ENCODE measurements around the gene DPH2.

The DPH2 gene, protein sequence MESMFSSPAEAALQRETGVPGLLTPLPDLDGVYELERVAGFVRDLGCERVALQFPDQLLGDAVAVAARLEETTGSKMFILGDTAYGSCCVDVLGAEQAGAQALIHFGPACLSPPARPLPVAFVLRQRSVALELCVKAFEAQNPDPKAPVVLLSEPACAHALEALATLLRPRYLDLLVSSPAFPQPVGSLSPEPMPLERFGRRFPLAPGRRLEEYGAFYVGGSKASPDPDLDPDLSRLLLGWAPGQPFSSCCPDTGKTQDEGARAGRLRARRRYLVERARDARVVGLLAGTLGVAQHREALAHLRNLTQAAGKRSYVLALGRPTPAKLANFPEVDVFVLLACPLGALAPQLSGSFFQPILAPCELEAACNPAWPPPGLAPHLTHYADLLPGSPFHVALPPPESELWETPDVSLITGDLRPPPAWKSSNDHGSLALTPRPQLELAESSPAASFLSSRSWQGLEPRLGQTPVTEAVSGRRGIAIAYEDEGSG

DNA sequence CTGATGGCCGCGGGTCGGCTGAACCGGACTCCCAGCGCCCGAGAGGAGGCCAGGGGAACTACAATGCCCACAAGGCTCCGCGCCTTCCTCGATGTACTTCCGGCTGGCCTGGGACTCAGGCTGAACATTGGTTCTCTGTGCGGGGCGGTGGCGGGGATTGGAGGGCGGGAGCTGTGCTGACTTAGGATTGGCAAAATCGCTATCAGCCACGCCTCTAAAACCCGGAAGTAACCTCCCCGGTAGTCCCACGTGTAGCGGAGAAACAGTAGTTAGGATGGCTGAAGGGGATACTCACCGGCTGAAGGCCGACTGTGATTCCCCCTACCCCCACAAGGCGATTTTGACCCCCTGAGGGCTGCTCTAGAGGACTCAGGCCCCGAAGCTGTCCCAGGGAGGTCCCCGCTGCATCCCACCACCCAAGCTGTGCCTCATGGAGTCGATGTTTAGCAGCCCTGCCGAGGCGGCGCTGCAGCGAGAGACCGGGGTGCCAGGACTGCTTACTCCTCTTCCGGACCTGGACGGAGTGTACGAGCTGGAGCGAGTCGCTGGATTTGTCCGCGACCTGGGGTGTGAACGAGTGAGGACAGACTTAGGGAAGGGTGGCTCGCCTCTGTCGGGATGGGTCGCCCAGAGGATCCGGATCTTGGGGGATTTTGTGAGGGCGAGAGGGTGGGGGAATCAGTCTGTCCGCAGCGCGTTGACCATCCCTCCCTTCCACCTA is at the start of gene DPH2:
TSS of gene DPH2 (plus strand) at position 265 of the 721 bp plus-strand sequence. CDS start at position 431, 166 bp downstream.
- DNase-seq: peak; percentile 91 to 92

DNA sequence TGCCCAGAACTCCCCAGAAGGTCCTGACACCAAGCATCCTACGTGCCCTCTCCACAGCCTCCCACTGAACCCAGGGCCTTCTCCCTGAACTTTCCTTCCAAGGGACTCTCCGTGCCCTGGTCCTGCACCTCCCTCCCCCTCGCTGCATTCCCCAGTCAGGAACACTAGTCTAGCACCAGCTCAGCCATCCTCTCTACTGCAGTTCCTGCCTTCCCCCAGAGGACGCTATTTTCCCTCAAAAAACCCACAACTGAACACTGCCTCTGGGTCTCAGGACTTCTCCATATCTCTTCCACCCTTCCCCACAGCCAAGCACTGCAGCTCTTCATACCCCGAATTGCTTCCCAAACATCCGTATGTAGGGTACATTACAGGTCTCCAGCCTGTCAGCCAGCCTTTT is 48.8 kb upstream of the DPH2 start:
- no peak for DNase-seq

DNA sequence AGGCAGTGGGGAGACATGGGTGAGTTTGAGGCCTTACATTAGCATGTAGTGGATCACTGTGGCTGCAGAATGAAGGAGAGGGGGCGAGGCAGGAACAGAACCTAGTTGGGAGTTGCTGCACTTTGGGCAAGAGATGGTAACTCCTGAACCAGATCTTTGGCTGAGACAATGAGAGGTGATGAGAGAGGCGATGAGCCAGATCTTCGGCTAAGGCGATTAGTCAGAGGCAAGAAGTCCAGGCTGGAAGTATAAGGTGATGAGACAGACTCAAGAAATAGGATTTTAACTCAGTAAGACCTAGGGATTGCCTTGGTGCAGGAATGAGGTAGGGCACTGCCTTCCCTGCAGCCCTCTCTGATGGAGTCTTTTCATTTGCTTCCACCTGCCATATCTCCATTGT is 45.3 kb upstream of the DPH2 start:
- DNase-seq: no peak

DNA sequence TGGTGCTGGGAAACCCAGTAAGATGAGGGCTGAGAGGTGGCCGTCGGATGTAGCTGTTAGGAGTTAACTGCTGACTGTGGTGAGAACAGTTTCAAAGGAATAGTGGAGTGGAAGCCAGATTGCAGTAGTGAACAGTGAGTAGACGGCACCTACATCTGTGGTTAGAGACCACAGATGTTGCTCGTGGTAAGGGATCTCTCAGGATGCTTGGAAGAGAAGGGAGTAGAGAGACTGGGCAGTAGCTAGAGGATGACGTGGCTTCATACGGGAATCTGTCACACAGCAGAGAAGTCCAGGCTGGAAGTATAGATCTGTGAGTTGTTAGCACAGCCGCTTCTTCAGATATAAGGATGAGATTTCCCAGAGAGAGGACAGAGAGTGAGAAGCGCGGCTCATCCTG is 44.0 kb upstream of the DPH2 start:
- DNase-seq: no peak

DNA sequence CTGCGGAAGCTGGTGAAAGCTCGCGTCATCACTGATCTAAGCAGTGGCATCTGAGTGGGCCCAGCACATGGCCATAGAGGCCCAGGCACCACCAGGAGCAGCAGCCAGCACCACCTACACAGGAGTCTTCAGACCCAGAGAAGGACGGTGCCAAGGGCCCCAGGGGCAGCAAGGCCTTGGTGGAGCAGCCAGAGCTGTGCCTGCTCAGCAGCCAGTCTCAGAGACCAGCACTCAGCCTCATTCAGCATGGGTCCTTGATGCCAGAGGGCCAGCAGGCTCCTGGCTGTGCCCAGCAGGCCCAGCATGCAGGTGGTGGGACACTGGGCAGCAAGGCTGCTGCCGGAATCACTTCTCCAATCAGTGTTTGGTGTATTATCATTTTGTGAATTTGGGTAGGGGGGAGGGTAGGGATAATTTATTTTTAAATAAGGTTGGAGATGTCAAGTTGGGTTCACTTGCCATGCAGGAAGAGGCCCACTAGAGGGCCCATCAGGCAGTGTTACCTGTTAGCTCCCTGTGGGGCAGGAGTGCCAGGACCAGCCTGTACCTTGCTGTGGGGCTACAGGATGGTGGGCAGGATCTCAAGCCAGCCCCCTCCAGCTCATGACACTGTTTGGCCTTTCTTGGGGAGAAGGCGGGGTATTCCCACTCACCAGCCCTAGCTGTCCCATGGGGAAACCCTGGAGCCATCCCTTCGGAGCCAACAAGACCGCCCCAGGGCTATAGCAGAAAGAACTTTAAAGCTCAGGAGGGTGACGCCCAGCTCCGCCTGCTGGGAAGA is 39.5 kb upstream of the DPH2 start:
- no peak for DNase-seq

DNA sequence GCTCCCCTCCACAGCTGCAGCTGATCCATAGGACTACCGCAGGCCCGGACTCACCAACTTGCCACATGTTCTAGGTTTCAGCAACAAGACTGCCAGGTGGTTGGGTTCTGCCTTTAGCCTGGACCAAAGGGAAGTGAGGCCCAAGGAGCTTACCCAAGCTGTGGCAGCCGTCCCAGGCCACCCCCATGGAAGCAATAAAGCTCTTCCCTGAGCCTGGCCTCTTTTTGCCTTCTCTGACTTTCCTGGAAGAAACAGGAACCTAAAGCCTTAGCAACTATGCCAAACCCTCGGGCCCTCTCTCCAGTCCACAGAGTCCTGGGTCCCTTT is 38.9 kb upstream of the DPH2 start:
- no peak for DNase-seq

DNA sequence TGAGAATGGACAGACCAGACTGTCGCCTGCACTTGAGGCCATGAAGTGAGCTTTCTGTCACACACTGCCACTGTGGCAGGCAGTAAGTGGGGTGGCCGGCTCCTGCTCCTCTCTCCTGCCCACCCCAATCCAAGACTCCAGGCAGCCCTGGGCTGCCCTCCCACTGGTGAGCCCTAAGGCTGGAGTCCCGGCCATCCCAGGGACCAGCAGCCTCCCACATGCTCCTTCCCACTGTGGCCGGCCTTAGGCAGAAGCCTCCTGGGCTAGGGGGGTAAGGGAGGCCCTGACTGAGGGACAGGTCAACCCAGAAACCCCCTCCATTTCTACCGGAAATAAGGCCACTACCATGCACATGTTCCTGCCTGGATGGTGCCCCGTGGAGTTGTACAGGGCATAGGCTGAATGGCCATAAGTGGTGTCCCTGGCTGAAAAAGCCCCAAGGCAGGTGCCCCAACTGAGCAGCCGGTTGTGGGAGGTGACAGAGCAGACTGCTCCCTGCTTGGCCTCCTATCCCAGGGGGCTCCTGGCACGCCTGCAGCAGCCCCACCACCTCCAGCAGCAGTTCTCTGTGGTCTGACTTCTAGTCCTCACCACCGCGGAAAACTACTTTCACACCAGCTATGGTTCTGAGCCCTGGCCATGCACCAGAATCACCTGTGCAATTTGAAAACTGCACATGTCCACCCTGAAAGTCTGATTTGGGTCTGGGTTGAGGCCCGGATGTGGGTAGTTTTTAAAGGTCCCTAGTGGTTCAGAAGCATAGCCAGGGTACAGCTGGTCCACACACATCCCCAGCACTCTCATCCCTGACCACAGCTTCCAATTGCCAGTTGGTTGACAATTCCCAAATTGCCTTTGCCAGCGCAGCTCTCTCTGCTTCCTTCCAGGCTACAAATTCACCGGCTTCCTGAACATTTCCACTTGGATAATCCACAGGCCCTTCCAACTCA is 37.8 kb upstream of the DPH2 start:
- no peak for DNase-seq

DNA sequence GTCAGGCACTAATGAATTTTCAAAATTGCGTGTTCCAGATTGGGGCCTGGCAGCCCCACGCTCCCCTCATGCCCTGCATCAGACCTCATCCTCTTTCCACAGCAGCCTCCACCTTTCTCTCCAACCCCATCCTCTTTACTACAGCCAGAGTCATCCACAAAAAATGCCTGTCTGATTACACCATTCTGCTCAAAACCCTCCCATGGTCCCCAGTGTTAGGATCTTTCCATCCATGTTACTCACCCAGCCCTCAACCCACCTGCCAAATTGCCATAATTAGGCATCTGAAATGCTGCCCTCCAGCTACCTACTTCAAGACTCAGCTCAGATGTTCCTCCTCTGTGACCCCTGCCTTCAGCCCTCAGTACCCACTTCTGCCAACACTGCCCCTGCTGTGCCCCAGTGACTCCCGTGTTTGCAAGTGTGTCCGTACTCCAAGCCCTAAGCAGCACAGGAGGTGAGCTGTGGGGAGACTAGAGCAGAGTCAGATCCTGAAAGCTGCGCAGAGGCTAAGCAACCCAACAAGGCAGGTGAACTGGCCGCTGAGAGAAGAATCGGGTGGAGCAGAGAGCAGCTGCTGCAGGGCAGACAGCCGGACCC is 36.9 kb upstream of the DPH2 start:
- DNase-seq: no peak

DNA sequence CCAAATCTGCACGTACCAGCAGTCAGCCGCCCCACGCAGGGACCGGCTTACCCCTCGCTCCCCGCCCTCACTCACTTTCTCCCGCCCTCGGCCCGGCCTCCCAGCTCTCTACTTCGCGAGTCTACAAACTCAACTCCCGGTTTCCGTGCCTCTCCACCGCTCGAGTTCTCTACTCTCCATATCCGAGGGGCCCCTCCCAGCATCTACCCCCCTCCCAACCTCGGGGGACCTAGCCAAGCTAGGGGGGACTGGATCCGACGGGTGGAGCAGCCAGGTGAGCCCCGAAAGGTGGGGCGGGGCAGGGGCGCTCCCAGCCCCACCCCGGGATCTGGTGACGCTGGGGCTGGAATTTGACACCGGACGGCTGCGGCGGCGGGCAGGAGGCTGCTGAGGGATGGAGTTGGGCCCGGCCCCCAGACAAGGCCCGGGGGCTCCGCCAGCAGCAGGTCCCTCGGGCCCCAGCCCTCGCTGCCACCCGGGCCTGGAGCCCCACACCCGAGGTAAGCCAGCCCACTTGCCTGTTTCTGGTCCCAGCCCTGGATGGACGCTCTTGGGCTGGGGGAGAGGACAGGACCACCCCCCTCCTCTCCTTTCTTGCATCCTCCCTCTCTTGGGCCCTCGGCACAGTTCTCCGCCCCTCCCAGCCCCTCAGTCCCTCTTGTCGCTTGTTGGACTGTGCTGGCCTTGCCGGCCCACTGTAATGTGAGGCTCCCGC is 36.3 kb upstream of the DPH2 start, which contains the start of gene ARTN:
TSS of gene ARTN (plus strand) at position 416 of the 715 bp plus-strand sequence. CDS start 1,856 bp downstream, outside the sequence.
- no peak for DNase-seq

DNA sequence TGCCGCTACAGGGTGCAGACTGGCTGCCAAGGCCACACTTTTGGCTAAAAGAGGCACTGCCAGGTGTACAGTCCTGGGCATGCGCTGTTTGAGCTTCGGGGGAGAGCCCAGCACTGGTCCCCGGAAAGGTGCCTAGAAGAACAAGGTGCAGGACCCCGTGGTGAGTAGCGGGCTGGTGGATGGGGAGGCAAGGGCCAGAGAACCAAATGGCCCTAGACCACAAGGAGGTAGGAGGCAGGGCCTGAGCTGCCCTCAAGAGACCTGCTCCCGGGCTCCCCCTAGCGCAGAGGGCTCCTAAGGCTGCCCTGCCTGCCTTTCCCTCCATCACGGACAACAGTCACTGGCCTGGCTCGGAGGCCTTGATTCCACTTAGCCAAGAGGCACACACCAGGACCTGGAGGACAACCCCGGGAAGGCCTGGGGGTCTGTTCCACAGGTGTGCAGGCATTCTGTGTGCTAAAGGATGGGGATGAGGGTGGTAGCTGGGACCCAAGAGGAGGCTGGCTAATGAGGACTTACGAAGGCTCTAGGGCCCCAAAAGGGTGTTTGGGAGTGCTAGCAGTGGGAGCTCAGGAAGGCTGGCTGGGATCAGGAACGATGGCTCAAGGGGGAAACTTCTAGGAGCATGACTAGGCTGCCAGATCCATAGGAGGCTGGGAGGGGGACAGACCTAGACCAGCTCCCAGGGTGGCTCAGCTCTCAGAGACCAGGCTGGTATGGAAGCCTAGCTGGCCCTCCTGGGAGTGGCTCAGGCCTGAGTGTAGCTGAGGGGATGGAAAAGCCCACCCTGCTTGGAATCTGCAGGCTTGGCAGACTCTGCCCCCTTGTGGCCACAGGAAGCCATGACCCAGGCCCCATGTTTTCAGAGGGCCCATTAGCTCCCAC is 35.5 kb upstream of the DPH2 start:
- peak; percentile 63 to 65 for DNase-seq

DNA sequence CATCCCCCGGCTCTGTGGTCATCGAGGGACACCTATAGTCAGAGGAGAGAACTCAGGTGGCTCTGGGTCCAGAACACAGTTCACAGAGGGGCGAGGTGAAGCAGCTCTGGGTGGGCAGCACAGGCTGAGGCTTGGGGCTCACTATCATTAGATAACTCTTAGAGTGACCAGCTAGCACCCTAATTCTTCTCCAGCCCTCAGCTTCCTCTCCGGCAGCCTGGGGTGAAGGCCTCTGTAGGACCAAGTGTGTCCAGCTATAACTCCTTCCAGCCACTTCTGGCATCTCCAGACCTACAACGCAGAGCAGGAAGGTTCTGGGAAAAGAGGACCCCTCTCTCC is 34.9 kb upstream of the DPH2 start:
- DNase-seq: no peak

DNA sequence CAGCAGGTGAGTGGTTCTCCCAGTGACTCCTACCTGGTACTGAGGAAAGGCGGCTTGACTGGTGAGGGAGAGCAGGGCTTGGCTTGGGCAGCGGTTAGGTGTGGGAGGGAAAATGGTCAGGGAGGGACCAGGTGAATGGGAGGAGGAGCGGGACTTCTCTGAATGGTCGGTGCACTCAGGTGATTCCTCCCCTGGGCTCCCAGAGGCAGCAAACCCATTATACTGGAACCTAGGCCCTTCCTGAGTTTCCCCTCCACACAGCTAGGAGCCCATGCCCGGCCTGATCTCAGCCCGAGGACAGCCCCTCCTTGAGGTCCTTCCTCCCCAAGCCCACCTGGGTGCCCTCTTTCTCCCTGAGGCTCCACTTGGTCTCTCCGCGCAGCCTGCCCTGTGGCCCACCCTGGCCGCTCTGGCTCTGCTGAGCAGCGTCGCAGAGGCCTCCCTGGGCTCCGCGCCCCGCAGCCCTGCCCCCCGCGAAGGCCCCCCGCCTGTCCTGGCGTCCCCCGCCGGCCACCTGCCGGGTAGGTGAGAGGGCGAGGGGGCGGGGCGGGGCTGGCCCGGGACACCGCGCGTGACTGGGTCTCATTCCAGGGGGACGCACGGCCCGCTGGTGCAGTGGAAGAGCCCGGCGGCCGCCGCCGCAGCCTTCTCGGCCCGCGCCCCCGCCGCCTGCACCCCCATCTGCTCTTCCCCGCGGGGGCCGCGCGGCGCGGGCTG is 33.9 kb upstream of the DPH2 start:
- DNase-seq: no peak

DNA sequence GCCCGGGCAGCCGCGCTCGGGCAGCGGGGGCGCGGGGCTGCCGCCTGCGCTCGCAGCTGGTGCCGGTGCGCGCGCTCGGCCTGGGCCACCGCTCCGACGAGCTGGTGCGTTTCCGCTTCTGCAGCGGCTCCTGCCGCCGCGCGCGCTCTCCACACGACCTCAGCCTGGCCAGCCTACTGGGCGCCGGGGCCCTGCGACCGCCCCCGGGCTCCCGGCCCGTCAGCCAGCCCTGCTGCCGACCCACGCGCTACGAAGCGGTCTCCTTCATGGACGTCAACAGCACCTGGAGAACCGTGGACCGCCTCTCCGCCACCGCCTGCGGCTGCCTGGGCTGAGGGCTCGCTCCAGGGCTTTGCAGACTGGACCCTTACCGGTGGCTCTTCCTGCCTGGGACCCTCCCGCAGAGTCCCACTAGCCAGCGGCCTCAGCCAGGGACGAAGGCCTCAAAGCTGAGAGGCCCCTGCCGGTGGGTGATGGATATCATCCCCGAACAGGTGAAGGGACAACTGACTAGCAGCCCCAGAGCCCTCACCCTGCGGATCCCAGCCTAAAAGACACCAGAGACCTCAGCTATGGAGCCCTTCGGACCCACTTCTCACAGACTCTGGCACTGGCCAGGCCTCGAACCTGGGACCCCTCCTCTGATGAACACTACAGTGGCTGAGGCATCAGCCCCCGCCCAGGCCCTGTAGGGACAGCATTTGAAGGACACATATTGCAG is 33.2 kb upstream of the DPH2 start:
- DNase-seq: no peak

DNA sequence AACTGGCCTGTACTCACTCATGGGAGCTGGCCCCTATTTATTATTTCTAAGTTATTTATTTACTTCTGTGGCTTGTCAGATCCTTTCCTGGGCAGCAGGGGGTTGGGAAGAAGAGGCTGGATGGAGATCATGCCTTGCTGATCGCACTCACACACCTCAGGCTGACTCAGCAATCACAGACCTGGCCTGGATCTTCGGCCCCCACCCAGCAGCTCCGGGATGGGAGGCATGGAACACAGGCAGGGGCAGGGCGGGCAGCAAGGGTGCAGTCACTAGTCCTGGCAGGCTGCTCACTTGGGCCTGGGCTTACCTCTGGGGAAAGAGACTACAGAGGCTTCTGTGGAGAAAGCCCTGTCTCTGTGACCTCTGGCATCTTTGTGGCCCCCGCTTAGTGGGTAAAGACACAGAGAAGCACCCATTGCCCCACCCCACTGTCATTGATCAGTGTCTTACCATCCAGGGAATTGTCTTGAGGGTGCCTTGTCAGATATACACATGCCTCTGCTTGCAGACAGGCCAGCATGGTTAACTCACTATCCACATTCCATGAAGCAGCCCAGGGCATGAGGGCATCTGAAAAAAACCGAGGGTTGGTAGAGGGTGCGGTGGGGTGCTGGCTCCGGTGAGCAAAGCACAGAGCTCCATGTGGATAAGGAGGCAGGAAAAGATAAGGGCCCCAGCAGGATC is 32.5 kb upstream of the DPH2 start:
- no peak for DNase-seq

DNA sequence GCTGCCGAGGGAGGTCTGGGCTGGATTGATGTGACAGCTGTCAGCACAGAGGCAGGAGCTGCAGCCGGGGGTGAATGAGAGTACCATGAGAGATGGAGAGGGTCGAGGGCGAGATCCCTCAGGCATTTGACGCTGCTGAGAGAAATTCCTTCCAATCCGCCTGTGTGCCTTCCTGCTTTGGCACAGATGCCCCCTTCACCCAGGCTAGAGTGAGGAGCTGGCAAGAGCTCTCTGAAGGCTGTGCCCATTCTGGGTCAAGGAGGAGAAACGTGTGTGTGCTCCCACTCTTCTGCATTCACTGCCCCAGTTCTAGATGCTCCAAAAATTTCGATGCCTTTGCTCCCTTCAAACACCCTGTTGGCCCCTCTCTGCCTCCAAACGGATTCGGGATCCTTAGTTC is 31.4 kb upstream of the DPH2 start:
- no peak for DNase-seq

DNA sequence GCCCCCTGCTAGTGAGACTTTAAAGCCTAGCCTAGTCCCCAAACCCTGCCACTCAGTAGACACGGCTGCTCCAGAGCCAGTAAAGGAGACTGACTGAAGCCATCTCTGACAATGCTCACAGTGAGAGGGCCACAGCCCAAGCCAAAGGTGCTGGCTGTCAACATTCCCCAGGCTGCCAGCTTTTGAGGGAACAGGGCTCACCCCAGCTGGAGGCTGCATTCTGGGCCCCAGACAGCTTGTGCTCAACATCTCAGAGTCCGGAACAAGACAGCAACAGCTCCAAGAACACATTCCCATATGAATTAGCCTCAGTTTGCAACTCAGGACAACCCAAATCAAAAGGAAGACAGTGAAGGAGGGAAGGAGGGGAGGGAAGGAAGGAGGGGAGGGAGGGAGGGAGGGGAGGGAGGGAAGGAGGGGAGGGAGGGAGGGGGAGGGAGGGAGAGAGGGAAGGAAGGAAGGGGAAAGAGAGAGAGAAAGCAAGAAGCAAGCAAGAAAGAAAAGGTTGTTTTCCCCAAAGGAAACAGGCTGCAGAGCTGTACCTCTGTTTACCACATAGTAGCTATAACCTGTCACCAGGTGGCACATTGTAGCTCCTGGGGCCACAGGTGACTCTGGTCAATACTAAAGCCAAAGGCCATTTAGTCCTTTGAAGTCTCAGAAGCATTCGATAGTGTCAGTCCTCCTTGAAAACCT is 30.8 kb upstream of the DPH2 start:
- DNase-seq: no peak

DNA sequence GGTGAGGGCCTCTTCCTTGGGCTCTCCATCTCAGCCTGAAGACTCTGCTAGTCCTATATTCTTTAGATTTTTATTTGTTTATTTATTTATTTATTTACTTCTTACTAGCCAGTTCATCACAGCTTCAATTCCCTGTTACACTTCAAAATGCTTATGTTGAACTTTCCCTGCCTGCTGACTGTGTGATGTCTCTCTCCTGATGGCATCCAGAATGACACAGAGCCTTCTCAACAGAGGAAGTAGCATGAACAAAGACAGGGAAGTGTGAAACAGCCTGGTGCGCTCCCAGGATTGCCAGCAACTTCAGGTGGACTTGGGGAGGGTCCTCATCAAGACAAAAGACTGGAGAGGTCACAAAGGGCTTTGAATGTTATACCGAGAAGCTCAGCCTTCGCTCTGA is 27.4 kb upstream of the DPH2 start:
- no peak for DNase-seq

DNA sequence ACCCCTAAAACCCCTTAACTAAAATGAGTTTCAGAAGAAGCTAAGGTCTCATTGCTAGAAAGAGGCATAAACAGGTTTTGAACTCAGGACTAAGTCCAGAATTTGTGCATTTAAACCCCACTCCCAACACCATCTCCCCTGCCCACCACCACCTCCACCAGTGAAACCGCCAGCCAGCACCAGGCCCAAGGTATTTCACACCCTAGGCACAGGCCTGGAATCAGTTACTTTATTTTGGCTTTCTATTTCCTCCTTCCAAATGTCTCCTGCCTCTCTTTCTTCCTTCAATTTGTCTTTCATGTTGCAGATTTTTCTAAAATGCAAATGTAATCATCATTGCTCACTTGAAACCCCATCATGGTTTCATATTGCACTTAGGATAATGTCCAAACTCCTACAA is 24.9 kb upstream of the DPH2 start:
- DNase-seq: no peak

All from stimulated activated CD4-positive, alpha-beta T cell treated with anti-CD3 and anti-CD28 coated beads, Interleukin-2, amount 100 ng/mL, for 48 hours (primary cell).